ENCODE measurements around the gene CACNA2D4.

The CACNA2D4 gene

DNA sequence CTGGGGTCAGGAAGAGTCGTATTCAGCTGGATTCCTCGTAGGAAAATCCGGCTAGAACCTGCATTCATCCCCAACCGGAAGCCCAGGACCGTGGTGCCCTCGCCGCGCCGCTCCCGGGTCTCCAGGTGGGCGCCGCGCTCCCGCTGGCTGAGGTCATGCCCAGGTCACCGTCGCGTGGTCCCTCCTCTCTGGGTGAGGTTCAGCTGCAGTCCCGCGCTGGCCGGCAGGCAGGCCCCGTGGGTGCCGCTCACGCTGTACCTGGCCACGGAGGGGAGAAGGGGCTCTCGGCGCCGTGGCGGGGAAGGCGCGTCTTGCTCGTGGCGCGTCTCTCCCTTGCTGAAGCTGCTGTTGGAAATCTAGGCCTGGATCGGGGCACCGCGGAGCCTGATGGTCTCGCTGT, 53.6 kb downstream of the CACNA2D4 start:
- Histone ChIP-seq H3K36me3 (peaks cover 13% of the 10 kb centered on the region; the same call in 1 of the 2 replicates), H3K27me3 (no peaks in the 10 kb centered on the region), H3K9ac (no peak overlapping the region), H3K27ac (no peak overlapping the region), H3K4me3 (no peak overlapping the region), H4K20me1 (no peaks in the 10 kb centered on the region), H3K4me1 (0 out of 2 replicates have a peak, but pooled peaks cover 5% of the 10 kb centered on the region), H3K9me3 (peaks cover 23% of the 10 kb centered on the region), H3K4me2 (no peak overlapping the region)
- TF ChIP-seq Cebpa-rat (IDR thresholded peaks at IDR 0.05) = no peak

- H3K4me2 ChIP-seq = no peak overlapping the region
- H4K20me1 ChIP-seq = no peaks in the 10 kb centered on the region
- H3K27me3 ChIP-seq = no peaks in the 10 kb centered on the region
- 0 out of 2 replicates have a peak, but pooled peaks cover 5% of the 10 kb centered on the region for H3K4me1 ChIP-seq
- peaks cover 22% of the 10 kb centered on the region for H3K9me3 ChIP-seq
- no peak overlapping the region for H3K4me3 ChIP-seq
- TF ChIP-seq Cebpa-rat (IDR thresholded peaks at IDR 0.05) = no peak
- no peak overlapping the region for H3K9ac ChIP-seq
- H3K27ac ChIP-seq = no peak overlapping the region
- H3K36me3 ChIP-seq = peaks cover 13% of the 10 kb centered on the region; the same call in 1 of the 2 replicates
Measured at GRCh38 chr12:1864456-1864855, 54.0 kb downstream of the CACNA2D4 start.

GRCh38 chr12:1863823-1864222, 54.6 kb downstream of the CACNA2D4 start:
- no peaks in the 10 kb centered on the region for H3K27me3 ChIP-seq
- H3K27ac ChIP-seq = no peak overlapping the region
- H3K4me2 ChIP-seq = no peak overlapping the region
- 0 out of 2 replicates have a peak, but pooled peaks cover 5% of the 10 kb centered on the region for H3K4me1 ChIP-seq
- H3K9ac ChIP-seq = no peak overlapping the region
- H3K36me3 ChIP-seq = 0 out of 2 replicates have a peak, but pooled peaks cover 8% of the 10 kb centered on the region
- peaks cover 16% of the 10 kb centered on the region for H3K9me3 ChIP-seq
- TF ChIP-seq Cebpa-rat (IDR thresholded peaks at IDR 0.05) = no peak
- no peaks in the 10 kb centered on the region for H4K20me1 ChIP-seq
- no peak overlapping the region for H3K4me3 ChIP-seq

DNA sequence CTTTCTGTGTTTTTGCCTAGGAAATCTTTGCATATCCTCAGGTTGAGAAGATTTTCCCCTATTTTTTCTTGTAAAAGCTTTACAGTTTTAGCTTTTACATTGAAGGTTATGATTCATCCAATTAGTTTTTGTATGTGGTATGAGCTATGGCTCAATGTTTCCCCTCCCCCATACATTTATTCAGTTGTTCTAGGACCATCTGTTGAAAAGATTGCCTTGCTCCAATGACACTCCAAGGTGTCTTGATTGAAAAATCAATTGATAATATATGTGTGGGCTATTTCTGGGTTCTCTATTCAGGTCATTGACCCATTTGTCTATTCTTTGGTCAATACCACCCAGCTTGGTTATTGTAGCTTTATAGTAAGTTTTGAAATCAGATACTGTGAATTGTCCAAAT, 55.5 kb downstream of the CACNA2D4 start:
- TF ChIP-seq Cebpa-rat (IDR thresholded peaks at IDR 0.05) = no peak
- H3K9me3 ChIP-seq = peaks cover 13% of the 10 kb centered on the region
- H3K27ac ChIP-seq = no peak overlapping the region
- H4K20me1 ChIP-seq = no peaks in the 10 kb centered on the region
- no peak overlapping the region for H3K9ac ChIP-seq
- H3K36me3 ChIP-seq = 0 out of 2 replicates have a peak, but pooled peaks cover 8% of the 10 kb centered on the region
- no peaks in the 10 kb centered on the region for H3K27me3 ChIP-seq
- no peak overlapping the region for H3K4me2 ChIP-seq
- 0 out of 2 replicates have a peak, but pooled peaks cover 5% of the 10 kb centered on the region for H3K4me1 ChIP-seq
- H3K4me3 ChIP-seq = no peak overlapping the region

DNA sequence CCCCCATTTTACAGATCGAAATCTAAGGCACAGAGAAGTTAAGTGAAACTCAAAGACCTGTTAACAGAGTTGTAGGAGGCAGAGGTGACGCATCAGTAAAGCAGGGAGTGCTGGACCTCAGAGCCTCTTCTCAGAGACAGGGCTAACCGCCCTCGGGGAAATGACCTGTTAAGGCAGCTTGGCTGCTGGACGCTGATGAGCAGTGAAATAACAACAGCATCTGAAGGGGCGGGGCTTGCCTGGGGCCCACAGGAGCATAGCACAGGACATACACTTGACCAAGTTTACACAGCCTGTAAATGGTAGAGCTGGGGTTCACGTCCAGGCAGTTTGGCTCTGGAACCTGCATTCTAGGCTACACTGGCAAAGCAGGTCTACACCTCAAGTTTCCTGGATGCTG, 58.8 kb downstream of the CACNA2D4 start:
- Histone ChIP-seq H3K27me3 (no peaks in the 10 kb centered on the region), H3K9me3 (peaks cover 4% of the 10 kb centered on the region; the same call in 1 of the 2 replicates), H3K36me3 (peaks cover 10% of the 10 kb centered on the region; the same call in 1 of the 2 replicates), H3K4me2 (no peak overlapping the region), H3K9ac (no peak overlapping the region), H3K27ac (no peak overlapping the region), H4K20me1 (no peaks in the 10 kb centered on the region), H3K4me3 (no peak overlapping the region), H3K4me1 (peaks cover 15% of the 10 kb centered on the region)
- no peak for TF ChIP-seq Cebpa-rat (IDR thresholded peaks at IDR 0.05)

- peaks cover 16% of the 10 kb centered on the region for H3K4me1 ChIP-seq
- H3K36me3 ChIP-seq = peaks cover 9% of the 10 kb centered on the region; the same call in 1 of the 2 replicates
- H3K9me3 ChIP-seq = 0 out of 2 replicates have a peak, but pooled peaks cover 4% of the 10 kb centered on the region
- no peak for TF ChIP-seq Cebpa-rat (IDR thresholded peaks at IDR 0.05)
- no peak overlapping the region for H3K4me3 ChIP-seq
- H4K20me1 ChIP-seq = no peaks in the 10 kb centered on the region
- no peak overlapping the region for H3K27ac ChIP-seq
- no peak overlapping the region for H3K9ac ChIP-seq
- no peak overlapping the region for H3K4me2 ChIP-seq
- no peaks in the 10 kb centered on the region for H3K27me3 ChIP-seq
Measured at GRCh38 chr12:1858456-1858855, 60.0 kb downstream of the CACNA2D4 start.

DNA sequence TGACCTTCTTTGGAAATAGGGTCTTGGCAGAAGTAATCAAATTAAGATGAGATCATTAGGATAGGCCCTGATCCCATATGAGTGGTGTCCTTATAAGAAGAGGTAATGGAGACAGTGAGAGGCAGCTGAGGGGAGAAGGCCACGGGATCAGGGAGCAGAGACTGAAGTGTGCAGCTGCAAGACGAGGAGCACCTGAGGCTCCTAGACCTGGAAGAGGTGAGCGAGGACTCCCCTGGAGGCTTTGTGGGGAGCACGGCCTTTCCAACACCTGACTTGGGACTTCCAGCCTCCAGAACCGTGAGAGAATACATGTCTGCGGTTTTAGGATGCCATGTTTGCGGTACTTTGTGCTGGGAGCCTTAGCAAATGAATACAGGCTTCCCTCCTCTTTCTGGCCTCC, 60.6 kb downstream of the CACNA2D4 start:
- Histone ChIP-seq H3K4me3 (no peak overlapping the region), H3K9ac (no peak overlapping the region), H3K27ac (no peak overlapping the region), H3K4me2 (no peak overlapping the region), H4K20me1 (no peaks in the 10 kb centered on the region), H3K4me1 (peaks cover 23% of the 10 kb centered on the region), H3K36me3 (peaks cover 11% of the 10 kb centered on the region; the same call in 1 of the 2 replicates), H3K27me3 (no peaks in the 10 kb centered on the region), H3K9me3 (0 out of 2 replicates have a peak, but pooled peaks cover 4% of the 10 kb centered on the region)
- no peak for TF ChIP-seq Cebpa-rat (IDR thresholded peaks at IDR 0.05)

DNA sequence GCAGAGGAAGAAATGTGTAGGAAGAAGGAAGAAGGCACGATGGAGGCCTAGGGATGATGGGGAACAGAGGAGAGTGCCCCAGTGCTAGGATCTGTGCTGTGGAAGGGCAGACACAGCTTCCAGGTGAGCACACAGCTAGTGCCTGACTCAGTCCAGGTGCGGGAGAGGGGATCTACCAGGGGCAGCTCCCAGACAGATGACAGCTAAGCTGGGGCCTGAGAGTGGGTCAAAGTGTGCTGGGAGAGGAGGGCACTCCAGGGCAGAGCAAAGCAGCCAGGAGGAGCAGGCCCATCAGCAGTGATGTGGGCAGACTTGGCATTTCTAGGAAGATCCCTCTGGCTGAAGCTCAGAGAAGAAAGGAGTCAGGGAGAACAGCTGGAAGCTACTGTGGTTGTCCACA, 61.4 kb downstream of the CACNA2D4 start:
- TF ChIP-seq Cebpa-rat (IDR thresholded peaks at IDR 0.05) = no peak
- Histone ChIP-seq H3K36me3 (peaks cover 11% of the 10 kb centered on the region; the same call in 1 of the 2 replicates), H3K4me1 (peaks cover 25% of the 10 kb centered on the region), H3K9me3 (0 out of 2 replicates have a peak, but pooled peaks cover 4% of the 10 kb centered on the region), H3K9ac (no peak overlapping the region), H3K4me3 (no peak overlapping the region), H3K27ac (no peak overlapping the region), H3K4me2 (no peak overlapping the region), H4K20me1 (no peaks in the 10 kb centered on the region), H3K27me3 (no peaks in the 10 kb centered on the region)

- no peak overlapping the region for H3K27ac ChIP-seq
- no peaks in the 10 kb centered on the region for H4K20me1 ChIP-seq
- peaks cover 44% of the 10 kb centered on the region for H3K4me1 ChIP-seq
- H3K4me3 ChIP-seq = no peak overlapping the region
- H3K27me3 ChIP-seq = no peaks in the 10 kb centered on the region
- H3K4me2 ChIP-seq = peak overlapping the region; percentile 46
- peaks cover 11% of the 10 kb centered on the region; the same call in 1 of the 2 replicates for H3K36me3 ChIP-seq
- H3K9ac ChIP-seq = no peak overlapping the region
- H3K9me3 ChIP-seq = 0 out of 2 replicates have a peak, but pooled peaks cover 4% of the 10 kb centered on the region
- TF ChIP-seq Cebpa-rat (IDR thresholded peaks at IDR 0.05) = no peak
Measured at GRCh38 chr12:1855241-1855640, 63.2 kb downstream of the CACNA2D4 start.

GRCh38 chr12:1853716-1854115, 64.7 kb downstream of the CACNA2D4 start:
- H3K36me3 ChIP-seq = peaks cover 11% of the 10 kb centered on the region; the same call in 1 of the 2 replicates
- peaks cover 58% of the 10 kb centered on the region for H3K4me1 ChIP-seq
- no peaks in the 10 kb centered on the region for H4K20me1 ChIP-seq
- no peak overlapping the region for H3K4me2 ChIP-seq
- H3K4me3 ChIP-seq = no peak overlapping the region
- no peak overlapping the region for H3K27ac ChIP-seq
- H3K9ac ChIP-seq = no peak overlapping the region
- H3K9me3 ChIP-seq = 0 out of 2 replicates have a peak, but pooled peaks cover 4% of the 10 kb centered on the region
- TF ChIP-seq Cebpa-rat (IDR thresholded peaks at IDR 0.05) = no peak
- no peaks in the 10 kb centered on the region for H3K27me3 ChIP-seq
